HepG2 (cell line): Measurements from ENCODE around the gene DQX1. TPM values are rescaled to one million over a fixed set of nuclear protein-coding genes. Genes with fewer than 3 reads are reported as not detected.
A peak's percentile ranks its signal among the peaks of the same experiment; 100 is the strongest.

ENCODE experiments used
- AGO1 ChIP-seq: fragments of 200-400 bp; formaldehyde crosslinking; IDR thresholded peaks from 2 replicates; pipeline ENCODE4 v1.6.1; 2017; ENCODE audit warnings: mild to moderate bottlenecking, low read depth, low read length, moderate library complexity; ENCODE audit not compliant: poor library complexity, severe bottlenecking
- DPF2 ChIP-seq: sonication (generic); formaldehyde crosslinking; IDR thresholded peaks from 2 replicates; pipeline ENCODE4 v1.4.0; 2020; ENCODE audit warnings: mild to moderate bottlenecking, low read depth, missing genetic modification reagents, borderline replicate concordance
- JDP2 ChIP-seq: sonication (generic); formaldehyde crosslinking; IDR thresholded peaks from 2 replicates; pipeline ENCODE4 v1.8.1; 2022; ENCODE audit warnings: missing genetic modification reagents, borderline replicate concordance
- KLF13 ChIP-seq: sonication (generic); formaldehyde crosslinking; IDR thresholded peaks from 2 replicates; pipeline ENCODE4 v1.4.0; 2020; ENCODE audit warnings: mild to moderate bottlenecking, missing genetic modification reagents
- MIER3 ChIP-seq: IDR thresholded peaks from 2 replicates; pipeline ENCODE4 v1.6.1; 2016; ENCODE audit warnings: missing compliant biosample characterization, borderline replicate concordance
- NFRKB ChIP-seq: fragments of 450-650 bp; IDR thresholded peaks from 2 replicates; pipeline ENCODE4 v1.6.1; 2017
- NKX3-1 ChIP-seq: sonication (generic); formaldehyde crosslinking; IDR thresholded peaks from 2 replicates; pipeline ENCODE4 v1.5.0; 2020; ENCODE audit warnings: missing genetic modification reagents
- RBFOX2 ChIP-seq: fragments of 200-400 bp; formaldehyde crosslinking; IDR thresholded peaks from 2 replicates; pipeline ENCODE4 v1.6.1; 2017; ENCODE audit warnings: low read depth, mild to moderate bottlenecking, low read length
- SYNCRIP ChIP-seq: fragments of 200-400 bp; formaldehyde crosslinking; IDR thresholded peaks from 2 replicates; pipeline ENCODE4 v1.6.1; 2018; ENCODE audit warnings: mild to moderate bottlenecking, low read depth, low read length; ENCODE audit not compliant: insufficient read depth
- TAF1 ChIP-seq: sonication (generic); formaldehyde crosslinking; IDR thresholded peaks from 2 replicates; pipeline ENCODE4 v1.4.0; 2020; ENCODE audit warnings: missing genetic modification reagents
- TCF12 ChIP-seq, 2 experiments: fragments of 450-650 bp in 1 of 2; sonication (generic) in 1 of 2; formaldehyde crosslinking in 1 of 2; IDR thresholded peaks; 2 replicates each; pipeline versions ENCODE4 v1.6.1 to v1.8.0; 2017 to 2022; ENCODE audit warnings: antibody characterized with exemption in 1 of 2, mild to moderate bottlenecking in 1 of 2, missing genetic modification reagents in 1 of 2, moderate library complexity in 1 of 2
- TMF1 ChIP-seq: sonication (generic); formaldehyde crosslinking; IDR thresholded peaks from 2 replicates; pipeline ENCODE4 v1.8.1; 2022; ENCODE audit warnings: low read depth, missing genetic modification reagents
- ZIK1 ChIP-seq: sonication (generic); formaldehyde crosslinking; IDR thresholded peaks from 2 replicates; pipeline ENCODE4 v1.5.0; 2020; ENCODE audit warnings: mild to moderate bottlenecking, low read depth, missing genetic modification reagents, borderline replicate concordance
- ZKSCAN5 ChIP-seq: sonication (generic); formaldehyde crosslinking; IDR thresholded peaks from 2 replicates; pipeline ENCODE4 v1.5.1; 2020; ENCODE audit warnings: mild to moderate bottlenecking, missing genetic modification reagents
- ZNF296 ChIP-seq: sonication (generic); formaldehyde crosslinking; conservative IDR thresholded peaks from 2 replicates; pipeline ENCODE4 v1.5.0; 2020; ENCODE audit warnings: mild to moderate bottlenecking, missing genetic modification reagents
- polyA plus RNA-seq, 8 experiments: library from polyadenylated mRNA; depleted of rRNA in 3 of 8; stranded (reverse) in 7 of 8; unstranded in 1 of 8; fragments of >200 nt; fragmentation: Illumina TruSeq in 4 of 8; extraction: Trizol in 4 of 8; gene quantifications; 2 replicates each; pipeline versions ENCODE4 v1.2.1 to v1.2.3, GENCODE V29; 2011 to 2016; ENCODE audit warnings: low read depth in 4 of 8, missing spikeins in 1 of 8, mixed read lengths in 1 of 8; ENCODE audit not compliant: insufficient read depth in 1 of 8
- total RNA-seq, 5 experiments: library from RNA; depleted of rRNA; stranded (reverse); fragments of >200 nt; fragmentation: Illumina TruSeq; extraction: Trizol; gene quantifications; 2 replicates each; pipeline ENCODE4 v1.2.3, GENCODE V29; 2016; ENCODE audit warnings: low read depth in 1 of 5
- TF ChIP-seq, protein P1 (sequence below): sonication (generic); formaldehyde crosslinking; IDR thresholded peaks from 2 replicates; pipeline ENCODE4 v1.4.0; 2020; ENCODE audit warnings: missing genetic modification reagents
- TF ChIP-seq, protein P2 (sequence below): IDR thresholded peaks from 2 replicates; pipeline ENCODE4 v1.6.1; 2016; ENCODE audit warnings: low read depth
- TF ChIP-seq, protein P3 (sequence below): sonication (generic); formaldehyde crosslinking; conservative IDR thresholded peaks from 2 replicates; pipeline ENCODE4 v1.8.0; 2022; ENCODE audit warnings: missing genetic modification reagents
- TF ChIP-seq, protein P4 (sequence below): IDR thresholded peaks from 2 replicates; pipeline ENCODE4 v1.6.1; 2012; ENCODE audit warnings: inconsistent platforms

DQX1 gene
- total and polyA plus RNA-seq, 2 of the 13 experiments (the other 11 are each of a cell fraction or from before 2014, with no cell fraction given), result 27.6 to 89.8 TPM

DNA sequence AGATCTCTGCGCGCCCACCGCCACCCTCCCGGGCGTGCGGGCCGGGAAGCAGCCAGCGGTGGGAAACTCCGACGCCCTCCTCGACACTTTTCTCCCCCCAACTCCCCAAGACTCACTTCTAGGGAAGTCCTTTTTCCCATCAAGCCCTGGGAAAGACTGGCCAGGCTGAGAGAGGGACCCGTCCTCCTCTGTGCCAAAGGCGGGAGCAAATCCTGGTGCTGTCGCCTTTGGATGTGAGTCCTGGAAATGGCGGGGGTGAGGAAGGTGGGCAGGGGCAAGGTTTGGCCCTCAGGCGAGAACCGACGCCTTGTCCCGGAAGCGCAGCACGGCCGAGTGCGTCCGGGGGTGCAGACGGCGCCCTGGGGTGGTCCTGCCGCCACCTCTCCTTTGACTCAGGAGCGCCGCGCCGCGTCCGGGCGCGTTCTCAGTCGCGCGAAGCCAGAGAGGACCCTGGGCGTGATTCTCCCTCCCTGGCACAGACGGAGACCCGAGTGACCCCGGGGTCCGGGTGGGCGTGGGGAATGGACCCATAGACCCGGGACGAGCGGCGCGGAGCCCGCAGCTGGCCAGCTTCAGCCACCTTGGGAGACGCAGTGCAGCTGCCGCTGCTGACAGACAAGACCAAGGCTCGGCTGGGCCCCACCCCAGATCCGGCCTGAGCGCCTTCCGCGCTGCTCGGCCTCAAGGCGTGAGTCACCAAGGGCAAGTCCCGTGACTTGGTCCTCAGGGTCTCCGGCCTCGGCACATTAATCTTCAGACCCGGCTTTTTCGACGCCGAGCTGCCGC lies 23.1 kb downstream of the DQX1 start (continued):
- TF ChIP-seq, protein P1, sequence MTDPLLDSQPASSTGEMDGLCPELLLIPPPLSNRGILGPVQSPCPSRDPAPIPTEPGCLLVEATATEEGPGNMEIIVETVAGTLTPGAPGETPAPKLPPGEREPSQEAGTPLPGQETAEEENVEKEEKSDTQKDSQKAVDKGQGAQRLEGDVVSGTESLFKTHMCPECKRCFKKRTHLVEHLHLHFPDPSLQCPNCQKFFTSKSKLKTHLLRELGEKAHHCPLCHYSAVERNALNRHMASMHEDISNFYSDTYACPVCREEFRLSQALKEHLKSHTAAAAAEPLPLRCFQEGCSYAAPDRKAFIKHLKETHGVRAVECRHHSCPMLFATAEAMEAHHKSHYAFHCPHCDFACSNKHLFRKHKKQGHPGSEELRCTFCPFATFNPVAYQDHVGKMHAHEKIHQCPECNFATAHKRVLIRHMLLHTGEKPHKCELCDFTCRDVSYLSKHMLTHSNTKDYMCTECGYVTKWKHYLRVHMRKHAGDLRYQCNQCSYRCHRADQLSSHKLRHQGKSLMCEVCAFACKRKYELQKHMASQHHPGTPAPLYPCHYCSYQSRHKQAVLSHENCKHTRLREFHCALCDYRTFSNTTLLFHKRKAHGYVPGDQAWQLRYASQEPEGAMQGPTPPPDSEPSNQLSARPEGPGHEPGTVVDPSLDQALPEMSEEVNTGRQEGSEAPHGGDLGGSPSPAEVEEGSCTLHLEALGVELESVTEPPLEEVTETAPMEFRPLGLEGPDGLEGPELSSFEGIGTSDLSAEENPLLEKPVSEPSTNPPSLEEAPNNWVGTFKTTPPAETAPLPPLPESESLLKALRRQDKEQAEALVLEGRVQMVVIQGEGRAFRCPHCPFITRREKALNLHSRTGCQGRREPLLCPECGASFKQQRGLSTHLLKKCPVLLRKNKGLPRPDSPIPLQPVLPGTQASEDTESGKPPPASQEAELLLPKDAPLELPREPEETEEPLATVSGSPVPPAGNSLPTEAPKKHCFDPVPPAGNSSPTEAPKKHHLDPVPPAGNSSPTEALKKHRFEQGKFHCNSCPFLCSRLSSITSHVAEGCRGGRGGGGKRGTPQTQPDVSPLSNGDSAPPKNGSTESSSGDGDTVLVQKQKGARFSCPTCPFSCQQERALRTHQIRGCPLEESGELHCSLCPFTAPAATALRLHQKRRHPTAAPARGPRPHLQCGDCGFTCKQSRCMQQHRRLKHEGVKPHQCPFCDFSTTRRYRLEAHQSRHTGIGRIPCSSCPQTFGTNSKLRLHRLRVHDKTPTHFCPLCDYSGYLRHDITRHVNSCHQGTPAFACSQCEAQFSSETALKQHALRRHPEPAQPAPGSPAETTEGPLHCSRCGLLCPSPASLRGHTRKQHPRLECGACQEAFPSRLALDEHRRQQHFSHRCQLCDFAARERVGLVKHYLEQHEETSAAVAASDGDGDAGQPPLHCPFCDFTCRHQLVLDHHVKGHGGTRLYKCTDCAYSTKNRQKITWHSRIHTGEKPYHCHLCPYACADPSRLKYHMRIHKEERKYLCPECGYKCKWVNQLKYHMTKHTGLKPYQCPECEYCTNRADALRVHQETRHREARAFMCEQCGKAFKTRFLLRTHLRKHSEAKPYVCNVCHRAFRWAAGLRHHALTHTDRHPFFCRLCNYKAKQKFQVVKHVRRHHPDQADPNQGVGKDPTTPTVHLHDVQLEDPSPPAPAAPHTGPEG (CRISPR knock-in tag), result no peak; the same call in 1 of the 2 replicates
- TF ChIP-seq TCF12 (IDR thresholded peaks at IDR 0.05), result no peak
- TF ChIP-seq TCF12 (CRISPR knock-in tag; IDR thresholded peaks at IDR 0.05), result peak; percentile 68
- TF ChIP-seq DPF2 (CRISPR knock-in tag), result no peak; the same call in 1 of the 2 replicates
- TF ChIP-seq NFRKB, result no peak
- TF ChIP-seq JDP2 (CRISPR knock-in tag), result peak; percentile 31; the same call in 1 of the 2 replicates
- TF ChIP-seq, protein P2, sequence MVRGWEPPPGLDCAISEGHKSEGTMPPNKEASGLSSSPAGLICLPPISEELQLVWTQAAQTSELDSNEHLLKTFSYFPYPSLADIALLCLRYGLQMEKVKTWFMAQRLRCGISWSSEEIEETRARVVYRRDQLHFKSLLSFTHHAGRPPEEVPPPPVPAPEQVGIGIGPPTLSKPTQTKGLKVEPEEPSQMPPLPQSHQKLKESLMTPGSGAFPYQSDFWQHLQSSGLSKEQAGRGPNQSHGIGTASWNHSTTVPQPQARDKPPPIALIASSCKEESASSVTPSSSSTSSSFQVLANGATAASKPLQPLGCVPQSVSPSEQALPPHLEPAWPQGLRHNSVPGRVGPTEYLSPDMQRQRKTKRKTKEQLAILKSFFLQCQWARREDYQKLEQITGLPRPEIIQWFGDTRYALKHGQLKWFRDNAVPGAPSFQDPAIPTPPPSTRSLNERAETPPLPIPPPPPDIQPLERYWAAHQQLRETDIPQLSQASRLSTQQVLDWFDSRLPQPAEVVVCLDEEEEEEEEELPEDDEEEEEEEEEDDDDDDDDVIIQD, result no peak
- no peak for TF ChIP-seq KLF13 (CRISPR knock-in tag)
- peak; percentile 81 for TF ChIP-seq TAF1 (CRISPR knock-in tag)
- TF ChIP-seq TMF1, result peak; percentile 60; the same call in 1 of the 2 replicates
- TF ChIP-seq ZIK1, result peak; percentile 77; the same call in 1 of the 2 replicates
- TF ChIP-seq, protein P3, sequence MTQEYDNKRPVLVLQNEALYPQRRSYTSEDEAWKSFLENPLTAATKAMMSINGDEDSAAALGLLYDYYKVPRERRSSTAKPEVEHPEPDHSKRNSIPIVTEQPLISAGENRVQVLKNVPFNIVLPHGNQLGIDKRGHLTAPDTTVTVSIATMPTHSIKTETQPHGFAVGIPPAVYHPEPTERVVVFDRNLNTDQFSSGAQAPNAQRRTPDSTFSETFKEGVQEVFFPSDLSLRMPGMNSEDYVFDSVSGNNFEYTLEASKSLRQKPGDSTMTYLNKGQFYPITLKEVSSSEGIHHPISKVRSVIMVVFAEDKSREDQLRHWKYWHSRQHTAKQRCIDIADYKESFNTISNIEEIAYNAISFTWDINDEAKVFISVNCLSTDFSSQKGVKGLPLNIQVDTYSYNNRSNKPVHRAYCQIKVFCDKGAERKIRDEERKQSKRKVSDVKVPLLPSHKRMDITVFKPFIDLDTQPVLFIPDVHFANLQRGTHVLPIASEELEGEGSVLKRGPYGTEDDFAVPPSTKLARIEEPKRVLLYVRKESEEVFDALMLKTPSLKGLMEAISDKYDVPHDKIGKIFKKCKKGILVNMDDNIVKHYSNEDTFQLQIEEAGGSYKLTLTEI, result no peak
- peak; percentile 50; the same call in 1 of the 2 replicates for TF ChIP-seq ZKSCAN5 (CRISPR knock-in tag)
- no peak for TF ChIP-seq SYNCRIP
- TF ChIP-seq, protein P4, sequence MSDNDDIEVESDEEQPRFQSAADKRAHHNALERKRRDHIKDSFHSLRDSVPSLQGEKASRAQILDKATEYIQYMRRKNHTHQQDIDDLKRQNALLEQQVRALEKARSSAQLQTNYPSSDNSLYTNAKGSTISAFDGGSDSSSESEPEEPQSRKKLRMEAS, result no peak
- no peak; the same call in none of the 2 replicates for TF ChIP-seq NKX3-1
- TF ChIP-seq MIER3 (CRISPR knock-in tag), result no peak
- TF ChIP-seq ZNF296 (CRISPR knock-in tag), result no peak; the same call in 1 of the 2 replicates
- peak; percentile 97 for TF ChIP-seq RBFOX2
- no peak for TF ChIP-seq AGO1
